ENCODE measurements around the gene ADRB2. TPM values are rescaled to one million over a fixed set of nuclear protein-coding genes. Genes with fewer than 3 reads are reported as not detected.

The ADRB2 gene
- total RNA-seq, 2 experiments from 2014 or later, result 0.36 to 0.52 TPM

GRCh38 chr5:148843510-148844318, 17.3 kb downstream of the ADRB2 start:
- intact Hi-C loops (cut with micrococcal nuclease), result no loop called here
- H3K4me1 Mint-ChIP-seq (ENCODE audit: low read depth), result peaks cover 40% of the 10 kb centered on the region
- ChIA-PET POLR2A (no interaction called here), CTCF (interaction anchor here (1.0 to 2.0 kb wide), 2 partner anchors 15 to 115 kb away, joined by 3 to 6 read pairs; no protein-coding TSS in a partner anchor)
- no peak overlapping the region for H3K27ac Mint-ChIP-seq
- H3K36me3 Mint-ChIP-seq, result no peaks in the 10 kb centered on the region
- no peaks in the 10 kb centered on the region for H3K27me3 Mint-ChIP-seq
- H3K9me3 Mint-ChIP-seq, result no peaks in the 10 kb centered on the region
- no peak for DNase-seq
- no peak overlapping the region for H3K4me3 Mint-ChIP-seq

- Mint-ChIP-seq H3K27me3 (no peaks in the 10 kb centered on the region), H3K36me3 (no peaks in the 10 kb centered on the region), H3K27ac (peak overlapping the region; percentile 61), H3K4me1 (ENCODE audit: low read depth) (peaks cover 49% of the 10 kb centered on the region), H3K9me3 (no peaks in the 10 kb centered on the region), H3K4me3 (no peak overlapping the region)
- intact Hi-C loops (cut with micrococcal nuclease), result no loop called here
- CTCF ChIA-PET, result interaction anchor here (1.0 to 2.0 kb wide), 3 partner anchors 16 to 114 kb away, joined by 3 to 6 read pairs (median 3); partner anchors contain the start of gene ADRB2
- peak; percentile 45 for DNase-seq
- POLR2A ChIA-PET, result interaction anchor here (1.1 kb wide), 1 partner anchor 39 kb away, joined by 3 read pairs; no protein-coding TSS in a partner anchor
Observed at GRCh38 chr5:148844433-148845280, 18.2 kb downstream of the ADRB2 start.

DNA sequence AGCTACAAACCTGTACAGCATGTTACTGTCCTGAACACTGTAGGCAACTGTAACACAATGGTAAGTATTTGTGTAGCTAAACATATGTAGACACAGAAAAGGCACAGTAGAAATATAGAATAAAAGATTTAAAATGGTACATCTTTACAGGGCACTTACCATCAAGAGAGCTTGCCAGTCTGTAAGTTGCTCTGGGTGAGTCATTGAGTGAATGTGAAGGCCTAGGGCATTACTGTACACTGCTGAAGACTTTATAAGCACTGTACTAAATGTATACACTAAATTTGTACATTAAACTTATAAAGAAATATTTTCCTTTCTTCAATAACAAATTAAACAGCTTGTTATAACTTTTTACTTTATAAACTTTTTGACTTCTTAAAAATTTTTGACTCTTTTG, 20.5 kb downstream of the ADRB2 start:
- no peak overlapping the region for H3K4me3 Mint-ChIP-seq
- intact Hi-C loops (cut with micrococcal nuclease), result no loop called here
- ChIA-PET CTCF (interaction anchor here (1.0 to 1.4 kb wide), 3 partner anchors 26 to 116 kb away, joined by 3 to 4 read pairs (median 4); no protein-coding TSS in a partner anchor), POLR2A (no interaction called here)
- H3K4me1 Mint-ChIP-seq (ENCODE audit: low read depth), result peaks cover 45% of the 10 kb centered on the region
- no peaks in the 10 kb centered on the region for H3K36me3 Mint-ChIP-seq
- DNase-seq, result no peak
- H3K27me3 Mint-ChIP-seq, result no peaks in the 10 kb centered on the region
- no peaks in the 10 kb centered on the region for H3K9me3 Mint-ChIP-seq
- no peak overlapping the region for H3K27ac Mint-ChIP-seq

- H3K4me1 Mint-ChIP-seq (ENCODE audit: low read depth), result peaks cover 42% of the 10 kb centered on the region
- ChIA-PET POLR2A (no interaction called here), CTCF (interaction anchor here (1.0 to 1.4 kb wide), 2 partner anchors 110 to 117 kb away, joined by 3 to 4 read pairs; no protein-coding TSS in a partner anchor)
- H3K9me3 Mint-ChIP-seq, result no peaks in the 10 kb centered on the region
- H3K36me3 Mint-ChIP-seq, result no peaks in the 10 kb centered on the region
- H3K27ac Mint-ChIP-seq, result no peak overlapping the region
- DNase-seq, result no peak
- H3K27me3 Mint-ChIP-seq, result no peaks in the 10 kb centered on the region
- no peak overlapping the region for H3K4me3 Mint-ChIP-seq
- intact Hi-C loops (cut with micrococcal nuclease), result no loop called here
Observed at GRCh38 chr5:148847456-148847855, 21.0 kb downstream of the ADRB2 start.

DNA sequence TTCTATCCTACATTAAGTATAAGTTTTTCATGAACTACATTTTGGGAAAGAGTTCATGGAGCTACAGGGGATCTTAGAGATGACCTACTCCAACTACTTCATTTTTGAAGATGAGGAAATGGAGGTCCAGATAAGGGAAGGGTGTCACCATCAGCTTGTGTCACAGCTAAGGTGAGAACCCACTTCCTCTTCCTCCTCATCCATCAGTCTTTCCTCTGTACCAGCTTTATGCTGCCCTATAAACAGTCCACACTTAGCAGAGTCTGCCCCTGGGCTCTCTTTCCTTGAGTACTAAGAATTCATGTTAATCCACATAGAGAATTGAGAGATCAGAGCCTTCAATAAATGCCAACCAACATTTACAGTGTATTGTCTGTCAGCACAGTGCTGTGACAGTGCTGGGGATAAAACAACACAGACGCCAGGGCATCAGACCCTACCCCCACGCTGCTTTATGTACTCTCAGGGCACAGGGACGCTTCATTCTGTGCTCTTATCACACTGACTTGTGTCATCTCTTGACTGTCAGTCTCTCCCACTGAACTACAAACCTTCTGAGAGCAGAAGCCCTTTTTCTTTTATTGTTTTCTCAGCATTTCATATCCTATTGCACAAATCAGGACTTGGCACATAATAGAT, 22.1 kb downstream of the ADRB2 start:
- Mint-ChIP-seq H3K27ac (peak overlapping the region; percentile 71), H3K27me3 (no peaks in the 10 kb centered on the region), H3K9me3 (no peaks in the 10 kb centered on the region), H3K36me3 (no peaks in the 10 kb centered on the region), H3K4me1 (ENCODE audit: low read depth) (peaks cover 39% of the 10 kb centered on the region), H3K4me3 (no peak overlapping the region)
- ChIA-PET POLR2A (no interaction called here), CTCF (no interaction called here)
- no peak for DNase-seq
- intact Hi-C loops (cut with micrococcal nuclease), result loop anchor here (1.0 kb wide), 1 partner anchor 22 kb away; the partner anchor contains the start of gene ADRB2

GRCh38 chr5:148849461-148849860, 23.1 kb downstream of the ADRB2 start:
- DNase-seq, result peak; percentile 37

GRCh38 chr5:148850836-148851235, 24.4 kb downstream of the ADRB2 start:
- intact Hi-C loops (cut with micrococcal nuclease), result no loop called here
- ChIA-PET CTCF (interaction anchor here (0.9 to 2.7 kb wide), 5 partner anchors 14 to 185 kb away, joined by 3 to 7 read pairs (median 4); no protein-coding TSS in a partner anchor), POLR2A (no interaction called here)
- Mint-ChIP-seq H3K36me3 (no peaks in the 10 kb centered on the region), H3K27ac (no peak overlapping the region), H3K9me3 (no peaks in the 10 kb centered on the region), H3K27me3 (no peaks in the 10 kb centered on the region), H3K4me3 (no peak overlapping the region), H3K4me1 (ENCODE audit: low read depth) (peaks cover 43% of the 10 kb centered on the region)
- DNase-seq, result no peak

More at GRCh38 chr5:148849461-148849860, 23.1 kb downstream of the ADRB2 start:
- H3K27me3 Mint-ChIP-seq, result no peaks in the 10 kb centered on the region
- H3K9me3 Mint-ChIP-seq, result no peaks in the 10 kb centered on the region
- intact Hi-C loops (cut with micrococcal nuclease), result loop anchor here (1.0 kb wide), 1 partner anchor 23 kb away; the partner anchor contains the start of gene ADRB2
- H3K4me1 Mint-ChIP-seq (ENCODE audit: low read depth), result peaks cover 42% of the 10 kb centered on the region
- POLR2A ChIA-PET, result no interaction called here
- no peaks in the 10 kb centered on the region for H3K36me3 Mint-ChIP-seq
- peak overlapping the region; percentile 71 for H3K27ac Mint-ChIP-seq
- CTCF ChIA-PET, result interaction anchor here (0.7 to 1.0 kb wide), 2 partner anchors 108 to 267 kb away, joined by 3 to 4 read pairs; no protein-coding TSS in a partner anchor
- H3K4me3 Mint-ChIP-seq, result no peak overlapping the region

GRCh38 chr5:148853868-148854267, 27.5 kb downstream of the ADRB2 start:
- POLR2A ChIA-PET, result no interaction called here
- H3K4me1 Mint-ChIP-seq (ENCODE audit: low read depth), result peaks cover 39% of the 10 kb centered on the region
- H3K4me3 Mint-ChIP-seq, result no peak overlapping the region

DNA sequence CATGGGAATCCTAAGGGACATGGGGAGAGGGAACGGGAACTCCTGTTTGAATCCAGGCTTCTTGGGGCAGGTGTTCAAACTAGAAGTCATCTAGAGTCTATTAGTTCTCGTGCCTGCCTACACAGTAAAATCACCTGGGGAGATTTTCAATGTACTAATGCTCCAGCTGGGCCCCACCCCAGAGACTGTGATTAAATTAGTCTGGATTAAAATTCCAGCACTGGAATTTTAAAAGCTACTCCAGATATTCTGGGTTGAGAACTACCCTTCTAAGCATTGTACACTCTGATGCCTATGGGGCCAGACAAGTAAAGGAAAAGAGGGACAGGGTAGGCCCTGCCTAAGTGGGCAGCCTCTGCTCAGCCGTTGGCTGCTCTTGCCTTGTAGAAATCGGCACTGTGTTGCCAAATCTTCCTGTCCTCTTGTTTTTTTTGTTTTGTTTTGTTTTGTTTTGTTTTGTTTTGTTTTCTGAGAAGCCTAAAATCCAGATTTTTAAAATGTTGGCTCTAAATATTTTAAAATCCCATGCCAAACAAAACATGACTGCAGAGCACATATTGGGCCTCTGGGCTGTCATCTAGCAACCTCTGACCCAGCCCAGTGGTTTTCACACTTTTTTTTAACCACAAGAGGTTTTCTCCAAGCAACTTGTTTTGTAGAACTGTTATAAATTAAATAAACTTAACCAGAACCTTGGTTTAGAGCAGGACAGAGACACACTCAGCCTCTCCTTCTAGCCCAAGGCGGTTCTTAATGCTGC, 29.0 kb downstream of the ADRB2 start:
- Mint-ChIP-seq H3K9me3 (no peaks in the 10 kb centered on the region), H3K36me3 (no peaks in the 10 kb centered on the region), H3K27ac (no peak overlapping the region), H3K4me1 (ENCODE audit: low read depth) (peaks cover 30% of the 10 kb centered on the region), H3K4me3 (no peak overlapping the region), H3K27me3 (no peaks in the 10 kb centered on the region)
- intact Hi-C loops (cut with micrococcal nuclease), result no loop called here
- ChIA-PET CTCF (interaction anchor here (1.0 kb wide), 1 partner anchor 23 kb away, joined by 3 read pairs; no protein-coding TSS in a partner anchor), POLR2A (no interaction called here)
- DNase-seq, result no peak

More at GRCh38 chr5:148853868-148854267, 27.5 kb downstream of the ADRB2 start:
- H3K36me3 Mint-ChIP-seq, result no peaks in the 10 kb centered on the region
- CTCF ChIA-PET, result interaction anchor here (1.1 to 1.8 kb wide), 4 partner anchors 25 to 123 kb away, joined by 3 to 8 read pairs (median 4); no protein-coding TSS in a partner anchor
- H3K27me3 Mint-ChIP-seq, result no peaks in the 10 kb centered on the region
- intact Hi-C loops (cut with micrococcal nuclease), result no loop called here
- no peaks in the 10 kb centered on the region for H3K9me3 Mint-ChIP-seq
- DNase-seq, result no peak
- H3K27ac Mint-ChIP-seq, result no peak overlapping the region

- no peak overlapping the region for H3K27ac Mint-ChIP-seq
- POLR2A ChIA-PET, result no interaction called here
Observed at GRCh38 chr5:148856009-148856367, 29.6 kb downstream of the ADRB2 start.

GRCh38 chr5:148856424-148856823, 30.0 kb downstream of the ADRB2 start:
- Mint-ChIP-seq H3K27me3 (no peaks in the 10 kb centered on the region), H3K9me3 (no peaks in the 10 kb centered on the region), H3K4me3 (no peak overlapping the region), H3K27ac (no peak overlapping the region), H3K4me1 (ENCODE audit: low read depth) (peaks cover 30% of the 10 kb centered on the region), H3K36me3 (no peaks in the 10 kb centered on the region)
- intact Hi-C loops (cut with micrococcal nuclease), result no loop called here
- DNase-seq, result no peak
- POLR2A ChIA-PET, result no interaction called here
- CTCF ChIA-PET, result no interaction called here

More at GRCh38 chr5:148856009-148856367, 29.6 kb downstream of the ADRB2 start:
- intact Hi-C loops (cut with micrococcal nuclease), result no loop called here
- Mint-ChIP-seq H3K27me3 (no peaks in the 10 kb centered on the region), H3K4me3 (no peak overlapping the region), H3K36me3 (no peaks in the 10 kb centered on the region), H3K4me1 (ENCODE audit: low read depth) (peaks cover 30% of the 10 kb centered on the region), H3K9me3 (no peaks in the 10 kb centered on the region)
- CTCF ChIA-PET, result no interaction called here
- no peak for DNase-seq
